Measurements from ENCODE around the gene FAF2.

DNA sequence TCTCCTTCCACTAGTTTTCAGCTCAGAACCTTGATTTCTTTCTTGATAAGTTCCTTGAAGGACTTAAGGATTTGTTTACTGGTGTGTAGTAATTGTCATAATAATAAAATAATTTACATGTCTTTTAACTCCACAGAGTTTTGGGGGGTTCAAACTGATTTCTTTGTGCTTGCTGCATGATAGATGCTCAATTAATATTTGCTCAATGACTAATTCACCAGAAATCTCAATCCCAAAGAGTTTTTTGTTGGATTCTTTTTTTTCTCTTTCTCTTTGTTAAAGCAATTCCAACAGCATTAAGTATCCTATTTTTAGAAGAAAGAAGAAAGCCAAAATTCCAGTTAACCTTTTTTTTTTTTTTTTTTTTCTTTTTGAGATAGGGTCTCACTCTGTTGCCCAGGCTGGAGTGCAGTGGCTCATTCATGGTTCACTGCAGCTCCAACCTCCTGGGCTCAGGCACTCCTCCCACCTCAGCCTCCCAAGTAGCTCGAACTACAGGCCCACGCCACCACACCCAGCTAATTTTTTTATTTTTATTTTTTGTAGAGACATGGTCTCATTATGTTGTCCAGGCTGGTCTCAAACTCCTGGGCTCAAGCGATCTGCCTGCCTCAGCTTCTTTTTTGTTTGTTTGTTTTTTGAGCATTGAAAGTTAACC, 10.8 kb downstream of the FAF2 start:
- TF ChIP-seq CTCF (IDR thresholded peaks at IDR 0.05): no peak
- no peak for TF ChIP-seq POLR2A (IDR thresholded peaks at IDR 0.05)
